CD4-positive, alpha-beta memory T cell (primary cell): Measurements from ENCODE around the gene KLHL3. TPM values are rescaled to one million over a fixed set of nuclear protein-coding genes. Genes with fewer than 3 reads are reported as not detected.

Experiments used
- CTCF ChIA-PET: fragments of 350-600 bp; sonication (Branson Sonifier 250); formaldehyde crosslinking; loops from one replicate; lab custom pipeline; 2021; ENCODE audit warnings: inconsistent platforms; ENCODE audit not compliant: partially characterized antibody; lab: Charles Lee
- POLR2A ChIA-PET: fragments of 350-600 bp; sonication (Branson Sonifier 250); formaldehyde crosslinking; loops from one replicate; lab custom pipeline; 2021; ENCODE audit not compliant: partially characterized antibody; lab: Charles Lee
- DNase-seq, 5 donors: peaks; one replicate each; pipeline versions ENCODE4 v3.0.0 to v3.0.0-alpha.2; 2020 to 2022; ENCODE audit warnings: mixed read lengths in 1 of 5
- H3K27ac ChIP-seq: one replicate; pipeline ENCODE4 v1.7.0; 2013; ENCODE audit warnings: low read depth, low read length
- H3K27me3 ChIP-seq: 2 replicates; pipeline ENCODE4 v1.7.0; 2013; ENCODE audit warnings: mild to moderate bottlenecking, low read length, moderate library complexity; ENCODE audit not compliant: insufficient read depth
- H3K36me3 ChIP-seq: 2 replicates; pipeline ENCODE4 v1.7.0; 2013; ENCODE audit warnings: mild to moderate bottlenecking, low read length, moderate library complexity; ENCODE audit not compliant: insufficient read depth
- H3K4me1 ChIP-seq: 2 replicates; pipeline ENCODE4 v1.7.0; 2013; ENCODE audit warnings: mild to moderate bottlenecking, low read length, moderate library complexity; ENCODE audit not compliant: insufficient read depth
- H3K4me3 ChIP-seq, 2 donors: one replicate each; pipeline ENCODE4 v1.7.0; 2013; ENCODE audit warnings: low read length in 2 of 2, mild to moderate bottlenecking in 1 of 2
- H3K9me3 ChIP-seq, 2 donors: one replicate each; pipeline ENCODE4 v1.7.0; 2013; ENCODE audit warnings: low read length in 2 of 2, control low read depth in 1 of 2; ENCODE audit not compliant: control insufficient read depth in 1 of 2
- H3K27ac Mint-ChIP-seq, 7 donors: one replicate each; pipeline ENCODE4 v1.8.0; 2020 to 2021; ENCODE audit warnings: mixed read lengths in 7 of 7, mild to moderate bottlenecking in 6 of 7, inconsistent platforms in 3 of 7, moderate library complexity in 3 of 7
- H3K27me3 Mint-ChIP-seq, 2 donors: one replicate each; pipeline ENCODE4 v1.8.0; 2020 to 2021; ENCODE audit warnings: mixed read lengths in 2 of 2
- H3K36me3 Mint-ChIP-seq, 2 donors: one replicate each; pipeline ENCODE4 v1.8.0; 2020 to 2021; ENCODE audit warnings: mixed read lengths in 2 of 2, inconsistent platforms in 1 of 2, mild to moderate bottlenecking in 1 of 2
- H3K4me1 Mint-ChIP-seq, 4 donors: one replicate each; pipeline ENCODE4 v1.8.0; 2020 to 2021; ENCODE audit warnings: mixed read lengths in 4 of 4, mild to moderate bottlenecking in 1 of 4
- H3K4me3 Mint-ChIP-seq, 8 donors: one replicate each; pipeline ENCODE4 v1.8.0; 2020 to 2021; ENCODE audit warnings: mixed read lengths in 8 of 8, mild to moderate bottlenecking in 7 of 8, moderate library complexity in 6 of 8, inconsistent platforms in 3 of 8
- H3K9me3 Mint-ChIP-seq, 8 donors: one replicate each; pipeline ENCODE4 v1.8.0; 2020 to 2021; ENCODE audit warnings: mixed read lengths in 8 of 8, mild to moderate bottlenecking in 5 of 8, inconsistent platforms in 3 of 8, moderate library complexity in 1 of 8
- intact Hi-C: fragments of 100-400 bp; cut with micrococcal nuclease; formaldehyde crosslinking; loops from one replicate; pipeline ENCODE4 v1.15.1; 2023
- polyA plus RNA-seq, 2 donors: library from polyadenylated mRNA; unstranded; fragments of 300-500 nt; fragmentation: Illumina TruSeq; gene quantifications; one replicate each; pipeline ENCODE4 v1.2.3, GENCODE V29; 2021
- total RNA-seq, 2 experiments: library from RNA; stranded (reverse); gene quantifications; one replicate each; pipeline ENCODE4 v1.2.3, GENCODE V29; 2021

Gene KLHL3
- total and polyA plus RNA-seq, 4 experiments from 2014 or later = 2.2 to 25.9 (median 12.5) TPM

GRCh38 chr5:137618476-137618875 is 117.4 kb downstream of the KLHL3 start:
- Histone ChIP-seq H3K27me3 (no peaks in the 10 kb centered on the region), H3K36me3 (peaks cover 13% of the 10 kb centered on the region), H3K4me3 (no peak overlapping the region), H3K27ac (no peak overlapping the region), H3K9me3 (no peaks in the 10 kb centered on the region), H3K4me1 (no peaks in the 10 kb centered on the region)
- peaks cover 0 to 2% (median 0%) of the 10 kb centered on the region in 4 donors for H3K4me1 Mint-ChIP-seq
- H3K9me3 Mint-ChIP-seq = no peaks in the 10 kb centered on the region
- no peak for DNase-seq
- intact Hi-C loops = no loop called here
- no peak overlapping the region for H3K4me3 Mint-ChIP-seq
- ChIA-PET CTCF (interaction anchor here (2.3 kb wide), 1 partner anchor 11 kb away, joined by 10 read pairs; no protein-coding TSS in a partner anchor), POLR2A (no interaction called here)
- H3K27me3 Mint-ChIP-seq = no peaks in the 10 kb centered on the region
- H3K36me3 Mint-ChIP-seq = peaks cover 25% of the 10 kb centered on the region in 2 donors
- H3K27ac Mint-ChIP-seq = no peak overlapping the region

GRCh38 chr5:137617528-137618205 is 118.2 kb downstream of the KLHL3 start:
- Mint-ChIP-seq H3K9me3 (no peaks in the 10 kb centered on the region), H3K4me1 (peaks cover 0 to 2% (median 0%) of the 10 kb centered on the region in 4 donors), H3K36me3 (peaks cover 19 to 25% of the 10 kb centered on the region in 2 donors), H3K27me3 (no peaks in the 10 kb centered on the region), H3K4me3 (no peak overlapping the region), H3K27ac (no peak overlapping the region)
- intact Hi-C loops = no loop called here
- POLR2A ChIA-PET = no interaction called here
- DNase-seq = no peak
- no peak overlapping the region for H3K27ac ChIP-seq
- no peak overlapping the region for H3K4me3 ChIP-seq
- H3K9me3 ChIP-seq = no peaks in the 10 kb centered on the region
- H3K4me1 ChIP-seq = no peaks in the 10 kb centered on the region
- H3K36me3 ChIP-seq = peaks cover 13% of the 10 kb centered on the region
- CTCF ChIA-PET = interaction anchor here (0.6 to 2.3 kb wide), 3 partner anchors 11 to 125 kb away, joined by 3 to 10 read pairs (median 4); no protein-coding TSS in a partner anchor
- no peaks in the 10 kb centered on the region for H3K27me3 ChIP-seq

- no peaks in the 10 kb centered on the region for H3K9me3 Mint-ChIP-seq
- CTCF ChIA-PET = no interaction called here
These were observed 119.8 kb downstream of the KLHL3 start for GRCh38 chr5:137616046-137616445.

GRCh38 chr5:137615171-137615775 is 120.6 kb downstream of the KLHL3 start:
- intact Hi-C loops = no loop called here
- peaks cover 0 to 2% (median 0%) of the 10 kb centered on the region in 4 donors for H3K4me1 Mint-ChIP-seq
- no peak overlapping the region for H3K4me3 ChIP-seq
- H3K4me1 ChIP-seq = no peaks in the 10 kb centered on the region
- ChIA-PET CTCF (no interaction called here), POLR2A (no interaction called here)
- H3K9me3 Mint-ChIP-seq = no peaks in the 10 kb centered on the region
- no peaks in the 10 kb centered on the region for H3K27me3 Mint-ChIP-seq
- H3K4me3 Mint-ChIP-seq = no peak overlapping the region
- no peak for DNase-seq
- no peaks in the 10 kb centered on the region for H3K27me3 ChIP-seq
- H3K27ac Mint-ChIP-seq = no peak overlapping the region
- H3K27ac ChIP-seq = no peak overlapping the region
- H3K36me3 Mint-ChIP-seq = peaks cover 6 to 9% of the 10 kb centered on the region in 2 donors
- H3K36me3 ChIP-seq = no peaks in the 10 kb centered on the region
- H3K9me3 ChIP-seq = no peaks in the 10 kb centered on the region

More at GRCh38 chr5:137616046-137616445, 119.8 kb downstream of the KLHL3 start:
- intact Hi-C loops = no loop called here
- POLR2A ChIA-PET = no interaction called here
- no peak for DNase-seq
- H3K9me3 ChIP-seq = no peaks in the 10 kb centered on the region
- peaks cover 2% of the 10 kb centered on the region for H3K36me3 ChIP-seq
- Mint-ChIP-seq H3K4me3 (no peak overlapping the region), H3K36me3 (peaks cover 10 to 11% of the 10 kb centered on the region in 2 donors), H3K27ac (no peak overlapping the region), H3K27me3 (no peaks in the 10 kb centered on the region), H3K4me1 (peaks cover 0 to 2% (median 0%) of the 10 kb centered on the region in 4 donors)
- H3K4me1 ChIP-seq = no peaks in the 10 kb centered on the region
- no peak overlapping the region for H3K4me3 ChIP-seq
- no peaks in the 10 kb centered on the region for H3K27me3 ChIP-seq
- no peak overlapping the region for H3K27ac ChIP-seq

- no peak overlapping the region for H3K4me3 Mint-ChIP-seq
- Histone ChIP-seq H3K27me3 (no peaks in the 10 kb centered on the region), H3K4me1 (no peaks in the 10 kb centered on the region), H3K9me3 (no peaks in the 10 kb centered on the region), H3K27ac (no peak overlapping the region), H3K36me3 (no peaks in the 10 kb centered on the region), H3K4me3 (no peak overlapping the region)
- H3K27me3 Mint-ChIP-seq = peaks cover 0 to 3% of the 10 kb centered on the region in 2 donors
- peaks cover 0 to 3% of the 10 kb centered on the region in 2 donors for H3K36me3 Mint-ChIP-seq
- no peak for DNase-seq
- no peaks in the 10 kb centered on the region for H3K9me3 Mint-ChIP-seq
- intact Hi-C loops = no loop called here
- H3K27ac Mint-ChIP-seq = peak overlapping the region in 2 of 7 donors; percentile 6 to 37
- peaks cover 0 to 2% (median 0%) of the 10 kb centered on the region in 4 donors for H3K4me1 Mint-ChIP-seq
- ChIA-PET POLR2A (no interaction called here), CTCF (interaction anchor here (0.9 kb wide), 1 partner anchor 16 kb away, joined by 3 read pairs; no protein-coding TSS in a partner anchor)
These were observed 122.2 kb downstream of the KLHL3 start for GRCh38 chr5:137613554-137614265.

GRCh38 chr5:137612576-137612975 is 123.3 kb downstream of the KLHL3 start:
- no peaks in the 10 kb centered on the region for H3K9me3 Mint-ChIP-seq
- no peak for DNase-seq
- no peak overlapping the region for H3K27ac Mint-ChIP-seq
- H3K4me1 ChIP-seq = no peaks in the 10 kb centered on the region
- ChIA-PET CTCF (no interaction called here), POLR2A (no interaction called here)
- no peak overlapping the region for H3K4me3 Mint-ChIP-seq
- H3K36me3 ChIP-seq = no peaks in the 10 kb centered on the region
- no peaks in the 10 kb centered on the region for H3K9me3 ChIP-seq
- intact Hi-C loops = no loop called here
- peaks cover 0 to 2% (median 0%) of the 10 kb centered on the region in 4 donors for H3K4me1 Mint-ChIP-seq
- no peak overlapping the region for H3K27ac ChIP-seq
- H3K27me3 ChIP-seq = no peaks in the 10 kb centered on the region
- peaks cover 3 to 6% of the 10 kb centered on the region in 2 donors for H3K27me3 Mint-ChIP-seq
- H3K4me3 ChIP-seq = no peak overlapping the region
- H3K36me3 Mint-ChIP-seq = no peaks in the 10 kb centered on the region

- Histone ChIP-seq H3K4me3 (no peak overlapping the region), H3K27ac (no peak overlapping the region), H3K4me1 (no peaks in the 10 kb centered on the region), H3K27me3 (no peaks in the 10 kb centered on the region), H3K36me3 (no peaks in the 10 kb centered on the region), H3K9me3 (no peaks in the 10 kb centered on the region)
- CTCF ChIA-PET = no interaction called here
- no peak overlapping the region for H3K27ac Mint-ChIP-seq
- peaks cover 0 to 2% (median 0%) of the 10 kb centered on the region in 4 donors for H3K4me1 Mint-ChIP-seq
- H3K27me3 Mint-ChIP-seq = peaks cover 3 to 6% of the 10 kb centered on the region in 2 donors
- intact Hi-C loops = no loop called here
- H3K36me3 Mint-ChIP-seq = no peaks in the 10 kb centered on the region
- H3K4me3 Mint-ChIP-seq = no peak overlapping the region
- H3K9me3 Mint-ChIP-seq = no peaks in the 10 kb centered on the region
- POLR2A ChIA-PET = no interaction called here
- no peak for DNase-seq
These were observed 124.0 kb downstream of the KLHL3 start for GRCh38 chr5:137611794-137612435.
